K562 (cell line): Measurements from ENCODE around the gene TXNRD3. TPM values are rescaled to one million over a fixed set of nuclear protein-coding genes. Genes with fewer than 3 reads are reported as not detected.

ENCODE experiments used
- ATAC-seq: fragments of 200-7000 bp; cut with Tn5 transposase; 3 replicates; pipeline ENCODE4 v1.9.1; 2020; ENCODE audit warnings: moderate library complexity
- BruUV-seq: library from RNA; stranded (reverse); fragments of 400-500 nt; replicated peaks from 2 replicates; lab custom pipeline; 2021; lab: Mats Ljungman, UMichigan
- CTCF ChIA-PET: fragments of 300-600 bp; formaldehyde crosslinking; extraction: SDS; loops from one replicate; lab custom pipeline; 2021; ENCODE audit warnings: low intra/inter-chr PET ratio; lab: Yijun Ruan, JAX
- POLR2A ChIA-PET: fragments of 300-600, 350-650 bp; sonication (Branson Sonifier 250); formaldehyde crosslinking; extraction: SDS; loops from one replicate; lab custom pipeline; 2021; ENCODE audit warnings: antibody characterized with exemption, inconsistent platforms; lab: Yijun Ruan, JAX
- DNase-seq, 4 experiments: peaks; one replicate each; pipeline versions ENCODE4 v3.0.0 to v3.0.0-alpha.2; 2011 to 2018; ENCODE audit warnings: low spot score in 3 of 4, mixed read lengths in 3 of 4; ENCODE audit errors: extremely low read depth in 1 of 4
- FAIRE-seq: peaks from 2 replicates; lab custom pipeline; 2011; peaks lifted over from hg19 to GRCh38; lab: Jason Lieb, UNC
- H2AFZ ChIP-seq: 2 replicates; pipeline ENCODE4 v1.6.0; 2011; ENCODE audit warnings: low read depth, low read length, control low read depth, inconsistent platforms
- H3K27ac ChIP-seq: fragments of 200-600 bp; 3 replicates; pipeline ENCODE4 v1.8.0; 2011; ENCODE audit warnings: low read depth, mild to moderate bottlenecking, control low read depth, inconsistent platforms, low read length, moderate library complexity, mixed read lengths; ENCODE audit errors: extremely low read depth
- H3K27me3 ChIP-seq, 2 experiments: fragments of 300-600 bp in 1 of 2; 2 replicates in 1 of 2; 3 replicates in 1 of 2; pipeline versions ENCODE4 v1.6.0 to v1.8.0; 2011; ENCODE audit warnings: inconsistent platforms in 2 of 2, low read length in 2 of 2, mild to moderate bottlenecking in 1 of 2, mixed read lengths in 1 of 2, moderate library complexity in 1 of 2; ENCODE audit not compliant: control insufficient read depth in 2 of 2, insufficient read depth in 2 of 2
- H3K36me3 ChIP-seq: fragments of 300-600 bp; 3 replicates; pipeline ENCODE4 v1.8.0; 2011; ENCODE audit warnings: mild to moderate bottlenecking, low read length, inconsistent platforms; ENCODE audit not compliant: control insufficient read depth, insufficient read depth
- H3K4me1 ChIP-seq, 2 experiments: fragments of 200-600 bp in 1 of 2; replicated peaks in 1 of 2; 2 replicates in 1 of 2; 3 replicates in 1 of 2; pipeline versions ENCODE4 v1.5.1 to v1.8.0; 2011; ENCODE audit warnings: inconsistent platforms in 2 of 2, low read length in 2 of 2, mild to moderate bottlenecking in 1 of 2, mixed read lengths in 1 of 2, moderate library complexity in 1 of 2; ENCODE audit not compliant: control insufficient read depth in 2 of 2, insufficient read depth in 2 of 2
- H3K4me2 ChIP-seq: 2 replicates; pipeline ENCODE4 v1.6.1; 2011; ENCODE audit warnings: low read length, control low read depth, inconsistent platforms, mixed read lengths; ENCODE audit not compliant: insufficient read depth
- H3K4me3 ChIP-seq: fragments of 200-600 bp; sonication (generic), shearing (Covaris generic); 2 replicates; pipeline ENCODE4 v1.5.1; 2016; ENCODE audit warnings: control low read depth, inconsistent platforms
- H3K79me2 ChIP-seq: fragments of 200-600 bp; 3 replicates; pipeline ENCODE4 v1.8.0; 2011; ENCODE audit warnings: low read length, inconsistent platforms; ENCODE audit not compliant: control insufficient read depth, insufficient read depth
- H3K9ac ChIP-seq, 2 experiments: 2 replicates each; pipeline versions ENCODE4 v1.6.0 to v1.6.1; 2011; ENCODE audit warnings: low read depth in 2 of 2, low read length in 2 of 2, control low read depth in 1 of 2, inconsistent platforms in 1 of 2, mild to moderate bottlenecking in 1 of 2, mixed read lengths in 1 of 2; ENCODE audit not compliant: insufficient read depth in 1 of 2
- H3K9me1 ChIP-seq: one replicate; pipeline ENCODE4 v1.6.0; 2011; ENCODE audit warnings: inconsistent platforms, mild to moderate bottlenecking, low read length, moderate library complexity; ENCODE audit not compliant: control insufficient read depth, insufficient read depth
- H3K9me3 ChIP-seq: replicated peaks from 2 replicates; pipeline ENCODE4 v1.5.1; 2011; ENCODE audit warnings: low read depth, low read length, inconsistent platforms; ENCODE audit not compliant: control insufficient read depth, insufficient read depth
- H4K20me1 ChIP-seq: replicated peaks from 2 replicates; pipeline ENCODE4 v1.6.1; 2011; ENCODE audit warnings: low read length, inconsistent platforms, mixed read lengths; ENCODE audit not compliant: control insufficient read depth, insufficient read depth
- ARNT ChIP-seq, 2 experiments: fragments of 450-650 bp; IDR thresholded peaks; 2 replicates each; pipeline ENCODE4 v1.6.1; 2016; ENCODE audit warnings: mild to moderate bottlenecking in 1 of 2
- CAMTA2 ChIP-seq: fragments of 250-450 bp; sonication (Bioruptor Pico); conservative IDR thresholded peaks from 2 replicates; pipeline ENCODE4 v1.5.1; 2022
- CBX3 ChIP-seq, 2 experiments: IDR thresholded peaks; 1 replicate in 1 of 2; 2 replicates in 1 of 2; pipeline ENCODE4 v1.6.1; 2012; ENCODE audit warnings: inconsistent platforms in 2 of 2, low read length in 2 of 2, borderline replicate concordance in 1 of 2, control low read depth in 1 of 2
- CHD4 ChIP-seq: fragments of 200-600 bp; sonication (generic); IDR thresholded peaks from 3 replicates; pipeline ENCODE4 v1.6.1; 2012; ENCODE audit warnings: low read depth, mild to moderate bottlenecking, mixed read lengths, low read length, inconsistent platforms; ENCODE audit not compliant: insufficient read depth, insufficient replicate concordance, poor library complexity, severe bottlenecking
- CREB1 ChIP-seq, 2 experiments: sonication (generic) in 1 of 2; formaldehyde crosslinking in 1 of 2; IDR thresholded peaks; 2 replicates each; pipeline versions ENCODE4 v1.6.1 to v1.8.0; 2012 to 2022; ENCODE audit warnings: inconsistent platforms in 1 of 2, mild to moderate bottlenecking in 1 of 2, missing genetic modification reagents in 1 of 2, moderate library complexity in 1 of 2
- ILF3 ChIP-seq: fragments of 450-650 bp; IDR thresholded peaks from 2 replicates; pipeline ENCODE4 v1.6.1; 2018; ENCODE audit warnings: antibody characterized with exemption, mild to moderate bottlenecking, moderate library complexity, borderline replicate concordance
- NFE2L1 ChIP-seq: fragments of 450-650 bp; IDR thresholded peaks from 2 replicates; pipeline ENCODE4 v1.6.1; 2016; ENCODE audit warnings: missing genetic modification characterization, low read depth, mild to moderate bottlenecking, missing compliant biosample characterization, moderate library complexity, borderline replicate concordance
- NR1H2 ChIP-seq: sonication (generic); formaldehyde crosslinking; IDR thresholded peaks from 2 replicates; pipeline ENCODE4 v1.4.0; 2020; ENCODE audit warnings: mild to moderate bottlenecking, missing genetic modification reagents
- SAP30 ChIP-seq: fragments of 200-600 bp; sonication (generic); IDR thresholded peaks from 2 replicates; pipeline ENCODE4 v1.6.1; 2012; ENCODE audit warnings: borderline replicate concordance, low read depth, mild to moderate bottlenecking, moderate library complexity, low read length, control low read depth, inconsistent platforms; ENCODE audit not compliant: insufficient read depth, poor library complexity, severe bottlenecking
- ZNF347 ChIP-seq: fragments of 450-650 bp; formaldehyde crosslinking; IDR thresholded peaks from 2 replicates; pipeline ENCODE4 v1.4.0; 2020; ENCODE audit warnings: low read depth, mild to moderate bottlenecking, moderate library complexity
- ZNF41 ChIP-seq: fragments of 250-450 bp; sonication (Bioruptor Pico); conservative IDR thresholded peaks from 2 replicates; pipeline ENCODE4 v1.4.0; 2020; ENCODE audit warnings: mild to moderate bottlenecking
- WGBS: fragments of 100-300 bp; shearing (Covaris generic); methylation state at CpG from one replicate; pipeline ENCODE4 v1.1.6; 2016; ENCODE audit warnings: low coverage, mixed read lengths; ENCODE audit not compliant: insufficient coverage; ENCODE audit errors: missing lambda C conversion rate; 5-methylcytosine and 5-hydroxymethylcytosine counted together
- in situ Hi-C: fragments of 300-500 bp; cut with MboI; formaldehyde crosslinking; loops from 4 replicates; pipeline ENCODE4 v1.15.0; 2018; ENCODE audit warnings: inconsistent platforms, mixed read lengths
- intact Hi-C: fragments of 100-400 bp; cut with micrococcal nuclease; formaldehyde crosslinking; loops from 2 replicates; pipeline ENCODE4 v1.14.2; 2022
- polyA plus RNA-seq, 8 experiments: library from polyadenylated mRNA; depleted of rRNA in 4 of 8; stranded (reverse) in 5 of 8; unstranded in 3 of 8; fragments of >200 nt; fragmentation: Nextera tagmentation in 2 of 8; fragmentation: Illumina TruSeq in 1 of 8; extraction: Ambion mirVana in 2 of 8; extraction: Trizol in 1 of 8; gene quantifications; 2 replicates each; pipeline versions ENCODE4 v1.2.1 to v1.2.3, GENCODE V29; 2011 to 2014; ENCODE audit warnings: inconsistent platforms in 1 of 8, missing spikeins in 1 of 8
- total RNA-seq, 7 experiments: library from RNA; depleted of rRNA in 6 of 7; stranded (reverse); fragments of >200 nt in 6 of 7; fragmentation: Illumina TruSeq in 2 of 7; extraction: Trizol in 2 of 7; gene quantifications; 2 replicates each; pipeline versions ENCODE4 v1.2.1 to v1.2.3, GENCODE V29; 2011 to 2021; ENCODE audit warnings: low replicate concordance in 1 of 7
- TF ChIP-seq, protein P1 (sequence below): fragments of 250-450 bp; sonication (Bioruptor Pico); IDR thresholded peaks from 2 replicates; pipeline ENCODE4 v1.6.1; 2021; ENCODE audit warnings: mild to moderate bottlenecking
- TF ChIP-seq, protein P2 (sequence below): sonication (generic); formaldehyde crosslinking; IDR thresholded peaks from 2 replicates; pipeline ENCODE4 v1.8.1; 2023; ENCODE audit warnings: mild to moderate bottlenecking, missing genetic modification reagents
- TF ChIP-seq, protein P3 (sequence below): fragments of 200-800 bp; sonication (Bioruptor generic); IDR thresholded peaks from 2 replicates; pipeline ENCODE4 v1.6.1; 2017; ENCODE audit warnings: missing genetic modification characterization, missing compliant biosample characterization
- TF ChIP-seq, protein P4 (sequence below): fragments of 450-650 bp; IDR thresholded peaks from 2 replicates; pipeline ENCODE4 v1.6.1; 2017; ENCODE audit warnings: mild to moderate bottlenecking, moderate library complexity

TXNRD3 gene
- total and polyA plus RNA-seq, 9 of the 15 experiments (the other 6 are each of a cell fraction or from before 2014, with no cell fraction given), result 0.96 to 2.3 (median 1.7) TPM

DNA sequence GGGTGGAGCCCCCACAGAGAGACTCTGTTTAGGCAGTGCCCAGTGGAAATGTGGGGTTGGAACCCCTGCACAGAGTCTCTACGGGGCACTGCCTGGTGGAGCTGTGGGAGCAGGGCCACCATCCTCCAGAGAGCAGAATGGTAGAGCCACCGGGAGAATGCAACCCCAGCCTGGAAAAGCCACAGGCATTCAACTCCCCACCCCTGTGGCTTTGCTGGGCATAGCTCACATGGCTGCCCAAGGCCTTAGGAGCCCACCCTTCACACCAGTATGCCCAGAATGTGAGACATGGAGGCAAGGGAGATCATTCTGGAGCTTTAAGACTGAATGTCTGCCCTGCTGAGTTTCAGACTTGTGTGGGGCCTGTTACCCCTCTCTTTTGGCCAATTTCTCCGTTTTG is 30.1 kb upstream of the TXNRD3 start:
- Histone ChIP-seq H3K9ac (no peak overlapping the region), H3K36me3 (no peaks in the 10 kb centered on the region), H3K27me3 (peaks cover 0 to 5% of the 10 kb centered on the region in 2 experiments; a peak in 2 of 5 replicates), H3K9me3 (no peaks in the 10 kb centered on the region), H4K20me1 (no peaks in the 10 kb centered on the region), H3K4me2 (no peak overlapping the region), H3K27ac (no peak overlapping the region), H2AFZ (no peak overlapping the region), H3K4me1 (no peaks in the 10 kb centered on the region), H3K79me2 (no peaks in the 10 kb centered on the region), H3K9me1 (no peaks in the 10 kb centered on the region), H3K4me3 (no peak overlapping the region)
- ChIA-PET CTCF (no interaction called here), POLR2A (interaction anchor here (0.6 kb wide), 1 partner anchor 60 kb away, joined by 5 read pairs; no protein-coding TSS in a partner anchor)
- no peak for ATAC-seq
- in situ Hi-C loops, result no loop called here
- 4% methylated on average over 3 of the region's 3 CpGs for WGBS
- no TSS peak for BruUV-seq
- TF ChIP-seq, protein P1, sequence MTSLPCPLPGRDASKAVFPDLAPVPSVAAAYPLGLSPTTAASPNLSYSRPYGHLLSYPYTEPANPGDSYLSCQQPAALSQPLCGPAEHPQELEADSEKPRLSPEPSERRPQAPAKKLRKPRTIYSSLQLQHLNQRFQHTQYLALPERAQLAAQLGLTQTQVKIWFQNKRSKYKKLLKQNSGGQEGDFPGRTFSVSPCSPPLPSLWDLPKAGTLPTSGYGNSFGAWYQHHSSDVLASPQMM (CRISPR knock-in tag), result no peak
- TF ChIP-seq CHD4, result no peak
- TF ChIP-seq ZNF41 (CRISPR knock-in tag), result no peak
- TF ChIP-seq ARNT (IDR thresholded peaks at IDR 0.05), result no peak
- no peak for TF ChIP-seq ILF3
- TF ChIP-seq CBX3 (IDR thresholded peaks at IDR 0.05; ENCODE audit: borderline replicate concordance in 1 of 2, low read length in 2 of 2), result no peak
- no peak for TF ChIP-seq ZNF347
- TF ChIP-seq CREB1 (IDR thresholded peaks at IDR 0.05), result no peak
- TF ChIP-seq CREB1 (CRISPR knock-in tag; IDR thresholded peaks at IDR 0.05), result no peak
- TF ChIP-seq NFE2L1 (tag), result no peak
- TF ChIP-seq, protein P2, sequence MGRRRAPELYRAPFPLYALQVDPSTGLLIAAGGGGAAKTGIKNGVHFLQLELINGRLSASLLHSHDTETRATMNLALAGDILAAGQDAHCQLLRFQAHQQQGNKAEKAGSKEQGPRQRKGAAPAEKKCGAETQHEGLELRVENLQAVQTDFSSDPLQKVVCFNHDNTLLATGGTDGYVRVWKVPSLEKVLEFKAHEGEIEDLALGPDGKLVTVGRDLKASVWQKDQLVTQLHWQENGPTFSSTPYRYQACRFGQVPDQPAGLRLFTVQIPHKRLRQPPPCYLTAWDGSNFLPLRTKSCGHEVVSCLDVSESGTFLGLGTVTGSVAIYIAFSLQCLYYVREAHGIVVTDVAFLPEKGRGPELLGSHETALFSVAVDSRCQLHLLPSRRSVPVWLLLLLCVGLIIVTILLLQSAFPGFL (CRISPR knock-in tag), result no peak
- TF ChIP-seq SAP30, result no peak
- no peak for TF ChIP-seq CAMTA2
- TF ChIP-seq, protein P3, sequence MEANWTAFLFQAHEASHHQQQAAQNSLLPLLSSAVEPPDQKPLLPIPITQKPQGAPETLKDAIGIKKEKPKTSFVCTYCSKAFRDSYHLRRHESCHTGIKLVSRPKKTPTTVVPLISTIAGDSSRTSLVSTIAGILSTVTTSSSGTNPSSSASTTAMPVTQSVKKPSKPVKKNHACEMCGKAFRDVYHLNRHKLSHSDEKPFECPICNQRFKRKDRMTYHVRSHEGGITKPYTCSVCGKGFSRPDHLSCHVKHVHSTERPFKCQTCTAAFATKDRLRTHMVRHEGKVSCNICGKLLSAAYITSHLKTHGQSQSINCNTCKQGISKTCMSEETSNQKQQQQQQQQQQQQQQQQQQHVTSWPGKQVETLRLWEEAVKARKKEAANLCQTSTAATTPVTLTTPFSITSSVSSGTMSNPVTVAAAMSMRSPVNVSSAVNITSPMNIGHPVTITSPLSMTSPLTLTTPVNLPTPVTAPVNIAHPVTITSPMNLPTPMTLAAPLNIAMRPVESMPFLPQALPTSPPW (CRISPR knock-in tag), result no peak
- TF ChIP-seq, protein P4, sequence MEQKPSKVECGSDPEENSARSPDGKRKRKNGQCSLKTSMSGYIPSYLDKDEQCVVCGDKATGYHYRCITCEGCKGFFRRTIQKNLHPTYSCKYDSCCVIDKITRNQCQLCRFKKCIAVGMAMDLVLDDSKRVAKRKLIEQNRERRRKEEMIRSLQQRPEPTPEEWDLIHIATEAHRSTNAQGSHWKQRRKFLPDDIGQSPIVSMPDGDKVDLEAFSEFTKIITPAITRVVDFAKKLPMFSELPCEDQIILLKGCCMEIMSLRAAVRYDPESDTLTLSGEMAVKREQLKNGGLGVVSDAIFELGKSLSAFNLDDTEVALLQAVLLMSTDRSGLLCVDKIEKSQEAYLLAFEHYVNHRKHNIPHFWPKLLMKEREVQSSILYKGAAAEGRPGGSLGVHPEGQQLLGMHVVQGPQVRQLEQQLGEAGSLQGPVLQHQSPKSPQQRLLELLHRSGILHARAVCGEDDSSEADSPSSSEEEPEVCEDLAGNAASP, result no peak
- TF ChIP-seq NR1H2 (CRISPR knock-in tag), result no peak
- intact Hi-C loops, result loop anchor here (10.0 kb wide), 1 partner anchor 300 kb away; the partner anchor contains the start of gene PLXNA1
- no peak for DNase-seq
- no peak for FAIRE-seq
